Breast epithelium (tissue), 4 donors: ENCODE data around the gene GALNT9. TPM values are rescaled to one million over a fixed set of nuclear protein-coding genes. Genes with fewer than 3 reads are reported as not detected.

ENCODE experiments used
- DNase-seq, 2 donors: peaks; one replicate each; pipeline ENCODE4 v3.0.0-alpha.2; 2019; ENCODE audit warnings: low spot score in 2 of 2
- H3K27ac ChIP-seq, 2 donors: fragments of 200-600 bp; sonication (generic) in 1 of 2; one replicate each; pipeline ENCODE4 v1.5.1; 2016 to 2019; ENCODE audit warnings: mild to moderate bottlenecking in 1 of 2
- H3K27me3 ChIP-seq, 2 donors: fragments of 200-600 bp; sonication (generic) in 1 of 2; one replicate each; pipeline versions ENCODE4 v1.5.1 to v1.6.0; 2017 to 2019; ENCODE audit warnings: control low read depth in 1 of 2, mild to moderate bottlenecking in 1 of 2
- H3K36me3 ChIP-seq: fragments of 200-600 bp; one replicate; pipeline ENCODE4 v1.5.1; 2019
- H3K4me1 ChIP-seq, 2 donors: fragments of 200-600 bp; sonication (generic); one replicate each; pipeline ENCODE4 v1.5.1; 2016 to 2019; ENCODE audit warnings: control low read depth in 1 of 2
- H3K4me3 ChIP-seq, 3 donors: fragments of 200-600 bp; sonication (generic); 1 replicate in 2 of 3; 2 replicates in 1 of 3; pipeline ENCODE4 v1.5.1; 2016 to 2019; ENCODE audit warnings: mild to moderate bottlenecking in 3 of 3, moderate library complexity in 2 of 3
- H3K9me3 ChIP-seq, 2 donors: fragments of 200-600 bp; sonication (generic) in 1 of 2; one replicate each; pipeline ENCODE4 v1.5.1; 2016 to 2019; ENCODE audit warnings: control low read depth in 1 of 2
- CTCF ChIP-seq, 3 donors: fragments of 450-650 bp; IDR thresholded peaks; one replicate each; pipeline ENCODE4 v1.5.1; 2016 to 2017; ENCODE audit warnings: antibody characterized with exemption in 3 of 3, mild to moderate bottlenecking in 3 of 3, moderate library complexity in 3 of 3
- POLR2A ChIP-seq: fragments of 450-650 bp; IDR thresholded peaks from one replicate; pipeline ENCODE4 v1.6.1; 2016; ENCODE audit warnings: antibody characterized with exemption, mild to moderate bottlenecking, moderate library complexity
- POLR2AphosphoS5 ChIP-seq, 3 donors: sonication (generic); formaldehyde crosslinking; IDR thresholded peaks; one replicate each; pipeline ENCODE4 v1.6.1; 2017; ENCODE audit warnings: antibody characterized with exemption in 3 of 3
- intact Hi-C: fragments of 100-400 bp; cut with DNase I; formaldehyde crosslinking; loops from one replicate; pipeline ENCODE4 v1.15.1; 2023; ENCODE audit warnings: low total_unique reads
- total RNA-seq, 3 donors: library from RNA; depleted of rRNA; stranded (reverse); fragments of >200 nt; gene quantifications; one replicate each; pipeline ENCODE4 v1.1.0, GENCODE V29; 2016

Gene GALNT9
- total RNA-seq, 3 donors from 2014 or later = 2.9 TPM; not detected in 2

GRCh38 chr12:132239796-132240668 is 89.4 kb downstream of the GALNT9 start:
- H3K9me3 ChIP-seq = no peaks in the 10 kb centered on the region
- DNase-seq = no peak

GRCh38 chr12:132239392-132239791 is 90.0 kb downstream of the GALNT9 start:
- Histone ChIP-seq H3K9me3 (no peaks in the 10 kb centered on the region), H3K27ac (no peak overlapping the region), H3K27me3 (peaks cover 0 to 3% of the 10 kb centered on the region in 2 donors), H3K4me3 (no peak overlapping the region), H3K36me3 (no peaks in the 10 kb centered on the region), H3K4me1 (no peaks in the 10 kb centered on the region)
- no peak for DNase-seq
- intact Hi-C loops = no loop called here
- TF ChIP-seq CTCF (IDR thresholded peaks at IDR 0.05) (no peak), POLR2AphosphoS5 (IDR thresholded peaks at IDR 0.05) (no peak), POLR2A (no peak)

More at GRCh38 chr12:132239796-132240668, 89.4 kb downstream of the GALNT9 start:
- no peak overlapping the region for H3K27ac ChIP-seq
- intact Hi-C loops = no loop called here
- H3K4me3 ChIP-seq = no peak overlapping the region
- no peaks in the 10 kb centered on the region for H3K36me3 ChIP-seq
- H3K4me1 ChIP-seq = no peaks in the 10 kb centered on the region
- TF ChIP-seq CTCF (IDR thresholded peaks at IDR 0.05) = no peak
- TF ChIP-seq POLR2AphosphoS5 (IDR thresholded peaks at IDR 0.05) = no peak
- peaks cover 0 to 3% of the 10 kb centered on the region in 2 donors for H3K27me3 ChIP-seq

GRCh38 chr12:132238884-132239283 is 90.5 kb downstream of the GALNT9 start:
- Histone ChIP-seq H3K36me3 (no peaks in the 10 kb centered on the region), H3K4me3 (no peak overlapping the region), H3K27me3 (peaks cover 0 to 3% of the 10 kb centered on the region in 2 donors), H3K9me3 (no peaks in the 10 kb centered on the region), H3K27ac (no peak overlapping the region), H3K4me1 (no peaks in the 10 kb centered on the region)
- intact Hi-C loops = no loop called here
- TF ChIP-seq POLR2AphosphoS5 (IDR thresholded peaks at IDR 0.05) (no peak), POLR2A (no peak), CTCF (IDR thresholded peaks at IDR 0.05) (no peak)
- DNase-seq = no peak

- Histone ChIP-seq H3K4me3 (no peak overlapping the region), H3K4me1 (no peaks in the 10 kb centered on the region), H3K36me3 (no peaks in the 10 kb centered on the region), H3K9me3 (no peaks in the 10 kb centered on the region), H3K27me3 (peaks cover 0 to 3% of the 10 kb centered on the region in 2 donors), H3K27ac (no peak overlapping the region)
- TF ChIP-seq POLR2AphosphoS5 (IDR thresholded peaks at IDR 0.05) = no peak
- no peak for TF ChIP-seq CTCF (IDR thresholded peaks at IDR 0.05)
- TF ChIP-seq POLR2A = no peak
- DNase-seq = no peak
- intact Hi-C loops = no loop called here
Measured at GRCh38 chr12:132238488-132238854, 90.9 kb downstream of the GALNT9 start.

GRCh38 chr12:132237772-132238487 is 91.5 kb downstream of the GALNT9 start:
- intact Hi-C loops = no loop called here
- H3K9me3 ChIP-seq = no peaks in the 10 kb centered on the region
- H3K27me3 ChIP-seq = peaks cover 0 to 3% of the 10 kb centered on the region in 2 donors
- TF ChIP-seq CTCF (IDR thresholded peaks at IDR 0.05) (no peak), POLR2A (no peak), POLR2AphosphoS5 (IDR thresholded peaks at IDR 0.05) (no peak)
- no peaks in the 10 kb centered on the region for H3K4me1 ChIP-seq
- no peak for DNase-seq
- H3K27ac ChIP-seq = no peak overlapping the region
- H3K4me3 ChIP-seq = no peak overlapping the region
- H3K36me3 ChIP-seq = no peaks in the 10 kb centered on the region
